ENCODE data around the gene TUFT1.

- TF ChIP-seq POLR2AphosphoS5 (IDR thresholded peaks at IDR 0.05; ENCODE audit: low read depth, low read length) (no peak), POLR2A (IDR thresholded peaks at IDR 0.05; ENCODE audit: low read depth, low read length) (no peak)
Observed at GRCh38 chr1:151606384-151606783, 66.3 kb downstream of the TUFT1 start.

All from GM12891 (cell line).